Stimulated activated memory B cell treated with anti-CD40 and anti-IgM and Interleukin-4, amounts not matched to agents 10 μg/mL and 1 μg/mL and 100 μg/mL, for 72 hours (primary cell): Measurements from ENCODE around the gene KPTN.

Experiments used
- ATAC-seq: fragments of 150-1000 bp; cut with Tn5 transposase; 2 replicates; pipeline ENCODE4 v1.10.0; 2021
- H3K27ac Mint-ChIP-seq: one replicate; pipeline ENCODE4 v1.8.0; 2022; ENCODE audit warnings: mild to moderate bottlenecking, mixed read lengths
- H3K27me3 Mint-ChIP-seq: one replicate; pipeline ENCODE4 v1.8.0; 2022; ENCODE audit warnings: mixed read lengths
- H3K36me3 Mint-ChIP-seq: one replicate; pipeline ENCODE4 v1.8.0; 2022; ENCODE audit warnings: mixed read lengths
- H3K4me1 Mint-ChIP-seq: one replicate; pipeline ENCODE4 v1.8.0; 2022; ENCODE audit warnings: mixed read lengths
- H3K4me3 Mint-ChIP-seq: one replicate; pipeline ENCODE4 v1.8.0; 2022; ENCODE audit warnings: mild to moderate bottlenecking, moderate library complexity, mixed read lengths
- H3K9me3 Mint-ChIP-seq: one replicate; pipeline ENCODE4 v1.8.0; 2022; ENCODE audit warnings: mixed read lengths

The KPTN gene

DNA sequence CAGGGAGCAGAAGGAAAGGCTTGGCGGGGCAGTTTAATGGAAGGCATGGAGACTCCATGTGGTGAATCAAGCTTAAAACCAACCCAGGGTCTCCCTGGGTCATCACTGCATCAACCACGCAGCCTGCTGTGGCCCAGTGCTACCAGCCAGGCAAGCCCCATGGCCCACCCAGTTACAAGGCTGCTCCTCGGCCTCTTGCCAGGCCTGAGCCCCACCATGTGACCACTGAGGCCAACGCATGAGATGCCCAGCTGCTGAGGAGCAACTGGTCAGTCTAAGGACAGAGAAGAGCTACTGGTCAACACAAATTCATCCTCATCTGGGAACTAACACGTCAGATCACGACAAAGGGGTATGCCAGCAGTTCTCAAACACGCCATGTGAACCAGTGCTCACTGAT, 15.4 kb upstream of the KPTN start:
- Mint-ChIP-seq H3K27me3 (no peaks in the 10 kb centered on the region), H3K4me1 (peaks cover 9% of the 10 kb centered on the region), H3K9me3 (no peaks in the 10 kb centered on the region), H3K4me3 (no peak overlapping the region), H3K36me3 (peaks cover 40% of the 10 kb centered on the region), H3K27ac (no peak overlapping the region)
- ATAC-seq: no peak

DNA sequence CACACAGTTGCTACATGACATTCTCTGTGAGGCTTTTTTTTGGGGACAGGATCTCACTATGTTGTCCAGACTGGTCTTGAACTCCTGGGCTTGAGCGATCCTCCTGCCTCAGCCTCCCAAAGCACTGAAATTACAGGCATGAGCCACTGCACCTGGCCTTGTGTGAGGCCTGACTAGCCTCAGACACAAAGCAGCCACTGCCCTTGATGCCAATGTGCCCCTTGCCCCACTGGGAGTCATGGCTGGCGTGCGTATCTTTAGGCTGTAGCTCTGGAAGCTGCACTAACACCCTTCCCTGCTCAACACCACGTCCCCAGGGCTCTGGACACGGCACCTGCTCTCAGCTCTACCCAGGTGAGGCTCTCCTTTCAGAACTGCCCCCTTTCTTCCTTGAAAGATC, 14.5 kb upstream of the KPTN start:
- Mint-ChIP-seq H3K9me3 (no peaks in the 10 kb centered on the region), H3K36me3 (peaks cover 39% of the 10 kb centered on the region), H3K27me3 (no peaks in the 10 kb centered on the region), H3K4me3 (no peak overlapping the region), H3K4me1 (peaks cover 9% of the 10 kb centered on the region), H3K27ac (no peak overlapping the region)
- no peak for ATAC-seq

DNA sequence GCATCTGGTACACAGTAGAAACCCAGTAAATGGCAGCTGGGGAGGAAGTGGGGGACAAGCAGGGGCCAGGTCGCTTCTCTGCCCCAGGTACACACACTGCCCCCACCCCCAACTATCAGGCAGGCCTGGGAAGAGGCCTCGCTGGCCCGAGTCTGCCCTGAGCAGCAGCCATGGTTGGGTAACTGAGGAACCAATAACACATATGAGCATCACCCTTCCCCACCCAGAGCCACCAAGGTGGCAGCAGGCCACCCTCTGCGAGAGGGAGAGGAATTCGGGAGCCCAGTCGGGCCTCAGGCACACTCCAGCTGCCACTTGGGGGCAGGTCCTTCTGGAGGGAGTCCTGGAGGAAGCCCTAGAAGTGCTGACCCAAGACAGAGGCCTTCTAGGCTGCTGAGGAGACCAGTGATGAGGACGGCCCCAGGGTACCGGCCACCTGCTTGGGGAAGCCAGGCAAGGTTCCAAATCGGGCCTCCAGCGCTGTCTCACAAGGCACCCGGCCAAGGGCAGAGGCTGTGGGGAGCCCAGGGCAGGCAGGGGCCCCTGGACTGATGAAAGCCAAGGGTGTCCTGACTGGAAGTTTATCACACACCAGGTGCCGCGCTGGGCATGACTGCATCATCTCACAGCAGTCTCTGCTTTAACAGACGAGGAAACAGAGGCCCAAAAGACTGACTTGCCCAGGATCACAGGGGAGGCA, 14.0 kb upstream of the KPTN start:
- ATAC-seq: no peak
- H3K27ac Mint-ChIP-seq: no peak overlapping the region
- H3K36me3 Mint-ChIP-seq: peaks cover 39% of the 10 kb centered on the region
- H3K9me3 Mint-ChIP-seq: no peaks in the 10 kb centered on the region
- H3K4me3 Mint-ChIP-seq: no peak overlapping the region
- H3K4me1 Mint-ChIP-seq: peaks cover 6% of the 10 kb centered on the region
- H3K27me3 Mint-ChIP-seq: no peaks in the 10 kb centered on the region

DNA sequence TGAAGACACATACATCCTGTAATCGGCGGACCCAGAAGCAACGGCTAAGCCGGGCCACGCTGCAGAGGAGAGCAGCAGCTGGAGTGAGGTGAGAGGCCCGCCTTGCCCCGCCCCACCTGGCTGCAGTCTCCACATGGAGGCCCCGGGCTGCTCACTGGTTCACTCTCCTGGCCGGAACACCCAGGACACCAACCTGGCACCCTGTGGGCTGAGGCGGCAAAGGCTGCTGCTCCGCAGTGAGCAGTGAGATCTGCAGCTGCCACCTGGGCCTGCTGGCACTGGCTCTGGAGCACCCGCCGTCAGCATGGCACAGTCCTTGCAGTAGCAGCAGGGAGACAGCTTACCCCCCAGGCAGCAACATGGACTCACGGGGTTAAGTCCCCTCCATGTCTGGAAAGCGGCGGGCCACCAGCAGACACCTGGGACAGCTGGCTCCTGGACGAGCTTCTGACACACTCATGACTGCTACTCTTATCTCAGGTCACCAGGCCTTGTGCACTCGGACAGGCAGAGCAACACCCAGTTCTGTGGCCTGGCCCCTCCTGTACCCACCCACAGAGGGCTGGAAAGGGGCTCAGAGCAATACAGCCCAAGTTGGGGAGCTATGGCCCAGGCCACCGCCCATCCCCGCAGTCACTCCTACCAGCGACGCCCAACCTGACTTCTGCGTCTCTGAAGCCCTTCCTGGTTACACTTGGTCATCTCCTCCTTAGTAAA, 13.2 kb upstream of the KPTN start:
- Mint-ChIP-seq H3K27ac (no peak overlapping the region), H3K36me3 (peaks cover 35% of the 10 kb centered on the region), H3K4me1 (peaks cover 5% of the 10 kb centered on the region), H3K4me3 (no peak overlapping the region), H3K27me3 (no peaks in the 10 kb centered on the region), H3K9me3 (no peaks in the 10 kb centered on the region)
- ATAC-seq: no peak

DNA sequence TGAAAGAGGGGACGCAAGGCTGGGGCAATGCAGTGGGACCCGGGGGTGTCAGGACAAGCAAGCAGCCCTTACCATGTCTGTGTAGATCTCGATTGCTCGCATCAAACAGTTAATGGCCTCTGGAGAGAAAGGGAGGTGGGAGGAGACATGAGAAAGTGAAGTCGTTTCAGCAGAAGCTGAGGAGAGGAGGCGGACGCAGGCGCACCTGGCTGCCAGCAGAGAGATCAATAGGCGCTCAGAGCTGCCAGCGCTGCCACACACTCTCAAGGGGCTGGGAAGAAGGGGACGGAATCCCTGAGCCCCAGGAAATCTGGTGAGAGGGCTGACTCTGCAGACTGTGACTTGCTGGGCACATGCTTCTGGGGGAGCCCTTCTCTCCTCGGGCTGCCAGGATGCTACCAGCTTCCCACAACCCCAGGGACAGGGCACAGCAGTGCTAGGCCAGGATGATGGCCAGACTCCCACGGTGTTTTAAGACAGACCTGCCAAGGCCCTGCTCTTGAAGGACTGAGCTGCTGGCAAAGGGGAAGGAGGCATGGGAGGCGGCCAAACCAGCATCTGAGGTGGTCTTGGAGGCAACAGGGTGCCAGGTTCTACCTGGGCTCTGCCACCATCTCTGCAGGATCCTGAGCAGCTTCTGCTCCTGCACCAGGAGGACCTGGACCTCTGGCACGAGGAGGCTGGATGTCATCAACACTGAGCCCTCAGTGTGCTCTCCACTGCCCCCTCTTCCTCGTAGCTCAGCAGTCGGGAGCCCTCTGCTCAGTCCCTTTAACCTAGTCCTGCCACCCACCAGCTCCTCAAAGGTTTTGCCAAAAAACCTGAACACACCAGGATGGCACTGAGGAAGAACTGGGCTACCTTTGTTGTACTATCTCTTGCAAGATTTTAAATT, 11.7 kb upstream of the KPTN start:
- Mint-ChIP-seq H3K27me3 (no peaks in the 10 kb centered on the region), H3K4me1 (peaks cover 5% of the 10 kb centered on the region), H3K9me3 (no peaks in the 10 kb centered on the region), H3K27ac (no peak overlapping the region), H3K36me3 (peaks cover 23% of the 10 kb centered on the region), H3K4me3 (no peak overlapping the region)
- ATAC-seq: no peak

DNA sequence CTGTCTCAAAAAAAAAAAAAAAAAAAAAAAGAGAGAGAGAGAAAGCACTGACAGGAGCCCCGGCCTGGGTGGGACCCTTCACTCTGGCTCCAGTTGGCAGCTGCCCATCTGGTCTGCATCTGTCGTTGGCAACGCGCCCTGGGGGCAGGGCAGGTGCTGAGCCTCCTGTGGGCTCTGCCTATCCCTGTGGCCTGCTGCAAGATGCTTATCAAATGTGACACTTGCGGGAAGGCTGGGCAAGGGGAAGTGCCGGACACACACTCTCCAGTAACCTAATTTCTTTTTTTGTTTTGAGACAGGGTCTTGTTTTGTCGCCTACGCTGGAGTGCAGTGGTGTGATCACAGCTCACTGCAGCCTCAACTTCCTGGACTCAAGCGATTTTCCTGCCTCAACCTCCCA, 10.7 kb upstream of the KPTN start:
- Mint-ChIP-seq H3K27me3 (no peaks in the 10 kb centered on the region), H3K9me3 (no peaks in the 10 kb centered on the region), H3K27ac (no peak overlapping the region), H3K4me1 (peaks cover 5% of the 10 kb centered on the region), H3K4me3 (no peak overlapping the region), H3K36me3 (peaks cover 24% of the 10 kb centered on the region)
- no peak for ATAC-seq

DNA sequence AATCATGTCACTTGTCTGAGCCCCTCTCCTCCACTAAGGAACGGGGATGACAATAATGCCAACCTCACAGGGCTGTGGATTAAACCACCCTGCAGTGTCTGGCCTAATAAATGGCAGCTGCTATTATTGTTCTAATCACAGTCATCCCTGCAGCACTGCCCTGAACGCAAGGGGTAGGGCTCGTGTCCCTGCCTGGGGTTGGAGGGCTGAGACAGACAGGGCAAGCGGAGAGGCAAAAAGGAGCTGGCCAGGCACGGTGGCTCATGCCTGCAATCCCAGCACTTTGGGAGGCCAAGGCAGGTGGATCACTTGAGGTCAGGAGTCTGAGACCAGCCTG, 10.2 kb upstream of the KPTN start:
- H3K4me3 Mint-ChIP-seq: no peak overlapping the region
- H3K4me1 Mint-ChIP-seq: peaks cover 5% of the 10 kb centered on the region
- H3K9me3 Mint-ChIP-seq: no peaks in the 10 kb centered on the region
- peaks cover 25% of the 10 kb centered on the region for H3K36me3 Mint-ChIP-seq
- H3K27ac Mint-ChIP-seq: no peak overlapping the region
- no peak for ATAC-seq
- no peaks in the 10 kb centered on the region for H3K27me3 Mint-ChIP-seq

DNA sequence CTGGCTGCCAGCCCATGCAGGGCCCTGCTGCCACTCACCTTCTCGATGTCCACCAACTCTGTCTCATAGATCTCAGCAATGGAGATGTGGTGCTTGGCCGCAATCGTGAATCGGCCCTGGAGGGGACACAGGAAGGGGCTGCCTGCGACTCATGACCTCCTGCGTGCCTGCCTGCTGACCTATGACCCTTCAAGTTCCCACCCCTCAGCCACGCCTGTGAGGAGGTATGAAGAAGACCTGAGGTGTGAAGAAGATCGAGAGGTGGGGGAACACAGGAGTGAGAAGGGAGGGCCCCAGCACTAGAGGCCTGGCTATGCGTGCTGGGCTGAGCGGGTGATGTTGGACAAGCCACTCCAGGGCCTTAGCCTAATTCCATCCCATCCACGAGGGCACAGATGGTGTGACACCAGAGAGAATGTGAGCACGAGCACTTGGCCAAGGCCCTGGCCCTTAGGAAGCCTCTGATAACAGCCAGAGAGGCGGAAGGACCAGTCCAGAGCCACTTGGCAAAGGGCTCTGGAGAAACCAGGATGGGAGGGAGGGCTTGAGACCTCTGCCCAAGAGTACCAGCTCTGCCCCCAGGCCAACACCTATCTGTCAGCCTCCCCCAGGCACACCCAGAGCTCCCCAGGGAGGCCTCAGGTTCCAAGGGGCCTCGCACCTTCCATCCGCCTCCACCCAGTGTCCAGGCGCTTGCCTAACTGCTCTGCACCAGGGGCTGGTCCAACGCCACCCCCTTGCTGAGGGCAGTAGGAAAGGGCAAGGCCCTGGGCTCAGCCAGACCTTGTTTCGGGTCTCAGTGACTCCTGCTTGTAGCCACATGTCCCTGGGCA, 9.6 kb upstream of the KPTN start:
- no peak for ATAC-seq

DNA sequence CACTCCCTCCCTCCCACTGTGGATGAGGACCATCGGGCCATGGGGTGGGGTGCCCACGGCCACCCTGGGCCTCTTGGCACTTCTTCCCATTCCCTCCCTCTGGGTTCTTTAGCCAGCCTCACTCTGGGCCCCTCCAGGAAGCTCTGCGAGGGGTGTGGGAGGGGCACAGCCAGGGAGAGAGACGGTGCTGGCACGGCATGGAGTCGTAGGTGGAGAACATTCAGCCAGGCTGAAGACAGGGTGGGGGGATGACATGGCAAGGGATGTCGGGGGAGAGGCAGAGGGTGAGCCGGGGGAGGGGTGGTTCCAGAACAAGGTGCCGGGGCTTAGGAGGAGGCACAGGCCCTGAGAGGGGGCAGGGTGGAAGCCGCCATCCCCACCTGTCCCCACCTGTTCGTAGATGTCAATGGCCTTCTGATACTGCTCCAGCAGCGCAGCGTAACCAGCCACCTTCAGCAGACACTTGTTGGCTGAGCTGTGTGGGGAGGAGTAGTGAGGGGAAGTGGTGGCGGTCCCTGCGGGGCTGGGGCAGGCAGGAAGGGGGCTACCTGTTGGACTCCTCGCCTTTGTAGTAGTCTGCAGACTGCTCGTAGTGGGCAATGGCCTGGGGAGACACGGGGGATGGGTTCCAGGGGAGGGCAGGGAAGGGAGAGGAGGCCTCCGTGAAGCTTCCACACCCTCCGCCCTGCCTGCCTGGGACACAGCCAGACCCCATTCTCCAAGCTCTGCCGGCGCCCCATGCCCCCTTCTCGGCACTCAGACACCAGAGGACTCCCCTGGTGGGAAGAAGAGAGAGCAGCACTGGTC, 8.8 kb upstream of the KPTN start:
- H3K36me3 Mint-ChIP-seq: peaks cover 23% of the 10 kb centered on the region
- peak; percentile 2 for ATAC-seq
- H3K9me3 Mint-ChIP-seq: no peaks in the 10 kb centered on the region
- H3K27me3 Mint-ChIP-seq: no peaks in the 10 kb centered on the region
- peaks cover 3% of the 10 kb centered on the region for H3K4me1 Mint-ChIP-seq
- no peak overlapping the region for H3K27ac Mint-ChIP-seq
- no peak overlapping the region for H3K4me3 Mint-ChIP-seq

More for the DNA sequence above, 9.6 kb upstream of the KPTN start:
- peaks cover 19% of the 10 kb centered on the region for H3K36me3 Mint-ChIP-seq
- H3K27ac Mint-ChIP-seq: no peak overlapping the region
- no peaks in the 10 kb centered on the region for H3K9me3 Mint-ChIP-seq
- no peak overlapping the region for H3K4me3 Mint-ChIP-seq
- no peaks in the 10 kb centered on the region for H3K27me3 Mint-ChIP-seq
- no peaks in the 10 kb centered on the region for H3K4me1 Mint-ChIP-seq

DNA sequence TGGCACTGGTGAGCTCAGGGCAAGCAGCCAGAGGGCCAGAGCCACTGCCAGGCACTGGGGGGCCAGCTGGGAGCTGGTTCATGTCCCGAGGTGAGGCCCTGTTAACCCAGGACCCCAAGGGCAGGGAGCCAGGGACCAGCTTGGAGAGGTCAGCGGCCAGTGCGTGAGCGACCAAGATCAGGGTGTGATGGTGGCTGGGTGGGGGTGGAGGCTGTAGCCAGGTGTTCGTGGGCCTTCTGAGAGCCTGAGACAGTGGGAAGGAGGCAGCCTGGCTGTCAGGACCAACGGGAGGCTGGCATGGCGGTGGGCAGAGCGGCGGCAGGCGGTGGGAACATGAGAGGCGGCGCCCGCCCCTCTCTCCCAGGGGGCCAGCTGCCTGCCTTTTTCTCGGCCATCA, 8.1 kb upstream of the KPTN start:
- Mint-ChIP-seq H3K4me3 (no peak overlapping the region), H3K4me1 (peaks cover 10% of the 10 kb centered on the region)

DNA sequence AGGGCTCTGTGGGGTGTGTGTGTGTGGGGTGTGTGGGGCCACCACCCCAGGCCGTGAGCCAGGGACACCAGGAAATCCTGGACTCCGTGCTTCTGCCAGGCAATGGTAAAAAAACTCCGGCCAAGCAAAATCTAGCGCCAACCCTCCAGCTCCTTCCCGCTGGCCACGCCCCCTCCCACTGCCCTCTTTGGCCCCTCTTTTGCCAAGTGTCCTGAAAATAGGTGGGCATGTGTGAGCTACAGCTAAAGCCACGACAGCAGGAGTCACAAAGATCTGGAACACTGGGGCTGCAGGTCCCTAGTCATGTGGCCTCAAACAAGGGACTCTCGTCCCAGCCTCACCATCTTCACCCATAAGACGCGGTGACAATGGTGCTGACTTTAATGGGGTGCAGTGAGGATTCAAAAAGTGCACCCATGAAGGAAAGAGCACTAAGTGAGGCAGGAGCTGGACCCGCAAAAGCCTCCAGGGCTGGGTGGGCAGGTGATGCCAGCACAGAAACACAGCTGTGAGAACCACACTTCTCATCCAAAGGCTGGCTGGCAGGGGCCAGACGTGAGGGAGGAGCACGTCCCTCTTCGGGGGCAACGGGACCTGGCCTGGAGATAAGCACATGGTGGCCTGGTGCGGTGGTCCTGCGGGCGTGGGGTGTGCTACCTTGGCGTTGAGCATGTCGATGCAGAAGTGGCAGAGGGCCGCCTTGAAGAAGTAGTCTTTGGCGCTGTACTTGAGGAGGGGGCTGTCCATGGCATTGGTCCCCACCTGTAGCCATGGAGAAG, 7.5 kb upstream of the KPTN start:
- Mint-ChIP-seq H3K36me3 (peaks cover 24% of the 10 kb centered on the region), H3K27ac (no peak overlapping the region)
- ATAC-seq: no peak

More for the DNA sequence above, 8.1 kb upstream of the KPTN start:
- H3K27me3 Mint-ChIP-seq: no peaks in the 10 kb centered on the region
- ATAC-seq: no peak
- no peaks in the 10 kb centered on the region for H3K9me3 Mint-ChIP-seq
- peaks cover 24% of the 10 kb centered on the region for H3K36me3 Mint-ChIP-seq
- H3K27ac Mint-ChIP-seq: no peak overlapping the region

DNA sequence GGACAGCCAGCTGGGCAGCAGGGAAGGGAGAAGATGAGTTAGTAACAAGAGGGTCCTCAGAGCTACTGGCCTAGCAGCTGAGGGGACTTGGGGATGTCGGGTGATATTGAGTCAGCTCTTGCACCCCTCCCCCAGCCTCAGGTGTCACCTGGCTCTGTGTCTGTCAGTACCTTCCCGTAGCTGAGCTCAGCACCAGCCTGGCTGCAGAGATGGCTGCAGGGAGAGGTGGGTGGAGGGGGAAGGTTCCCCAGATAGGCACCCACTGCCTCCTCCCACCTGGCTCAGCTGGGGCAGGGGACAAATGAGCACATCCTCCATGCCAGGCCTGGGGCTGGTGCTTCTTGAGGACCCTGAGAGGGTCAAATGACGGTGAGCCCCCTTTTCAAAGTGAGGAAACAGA, 6.8 kb upstream of the KPTN start:
- no peaks in the 10 kb centered on the region for H3K9me3 Mint-ChIP-seq
- no peaks in the 10 kb centered on the region for H3K27me3 Mint-ChIP-seq
- ATAC-seq: no peak
- H3K27ac Mint-ChIP-seq: no peak overlapping the region
- H3K4me1 Mint-ChIP-seq: peaks cover 23% of the 10 kb centered on the region
- no peak overlapping the region for H3K4me3 Mint-ChIP-seq
- H3K36me3 Mint-ChIP-seq: peaks cover 24% of the 10 kb centered on the region

More for the DNA sequence above, 7.5 kb upstream of the KPTN start:
- Mint-ChIP-seq H3K4me3 (no peak overlapping the region), H3K9me3 (no peaks in the 10 kb centered on the region), H3K4me1 (peaks cover 16% of the 10 kb centered on the region), H3K27me3 (no peaks in the 10 kb centered on the region)

DNA sequence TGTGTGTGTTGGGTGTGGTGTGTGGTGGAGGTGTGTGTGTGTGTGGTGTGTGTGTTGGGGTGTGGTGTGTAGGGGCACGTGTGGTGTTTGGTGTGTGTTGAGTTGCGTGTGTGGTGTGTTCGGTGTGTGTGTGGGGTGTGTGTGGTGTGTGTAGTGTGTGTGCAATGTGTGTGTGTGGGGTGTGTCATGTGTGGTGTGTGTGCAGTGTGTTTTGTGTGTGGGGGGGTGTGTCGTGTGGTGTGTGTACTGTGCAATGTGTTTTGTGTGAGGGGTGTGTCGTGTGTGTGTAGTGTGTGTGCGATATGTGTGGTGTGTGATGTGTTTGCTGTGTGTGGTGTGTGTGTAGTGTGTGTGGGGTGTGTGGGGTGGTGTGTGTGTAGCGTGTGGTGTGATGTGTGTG, 6.0 kb upstream of the KPTN start:
- ATAC-seq: no peak
- Mint-ChIP-seq H3K4me1 (peaks cover 31% of the 10 kb centered on the region), H3K4me3 (no peak overlapping the region), H3K27ac (peak overlapping the region; percentile 4), H3K9me3 (no peaks in the 10 kb centered on the region), H3K27me3 (no peaks in the 10 kb centered on the region), H3K36me3 (peaks cover 24% of the 10 kb centered on the region)
